ENCODE results near the gene SWAP70.
"Not testable (repeated sequence)": the region's sequence is repeated elsewhere in the genome, so short reads cannot be mapped to it uniquely, and the experiment has no call there.

SWAP70 gene

GRCh38 chr11:9663699-9664275 lies at the start of gene SWAP70:
TSS of gene SWAP70 (plus strand) at chr11:9664077. CDS start at chr11:9664180, 103 bp downstream.
- peak within 1 kb of the TSS; percentile 84 for H3K4me3 Mint-ChIP-seq
- peaks cover 27% of the 10 kb centered on the region for H3K4me1 Mint-ChIP-seq (ENCODE audit: low read depth)
- H3K27ac Mint-ChIP-seq = peak within 1 kb of the TSS; percentile 76
- H3K36me3 Mint-ChIP-seq (ENCODE audit: low read depth) = peaks cover 19% of the 10 kb centered on the region
- H3K9me3 Mint-ChIP-seq = peaks cover 11% of the 10 kb centered on the region
- H3K27me3 Mint-ChIP-seq = peaks cover 43% of the 10 kb centered on the region

- Mint-ChIP-seq H3K4me1 (ENCODE audit: low read depth) (peaks cover 57% of the 10 kb centered on the region), H3K36me3 (ENCODE audit: low read depth) (no peaks in the 10 kb centered on the region), H3K27me3 (no peaks in the 10 kb centered on the region), H3K9me3 (no peaks in the 10 kb centered on the region), H3K4me3 (peak overlapping the region; percentile 80), H3K27ac (peak overlapping the region; percentile 84)
Measured at GRCh38 chr11:9615031-9615451, 48.8 kb upstream of the SWAP70 start.

- Mint-ChIP-seq H3K4me1 (ENCODE audit: low read depth) (peaks cover 51% of the 10 kb centered on the region), H3K36me3 (ENCODE audit: low read depth) (no peaks in the 10 kb centered on the region), H3K27ac (peak overlapping the region; percentile 76), H3K27me3 (no peaks in the 10 kb centered on the region), H3K4me3 (no peak overlapping the region), H3K9me3 (no peaks in the 10 kb centered on the region)
Measured at GRCh38 chr11:9616042-9616675, 47.7 kb upstream of the SWAP70 start.

GRCh38 chr11:9616858-9617257 lies 47.0 kb upstream of the SWAP70 start:
- Mint-ChIP-seq H3K27ac (peak overlapping the region; percentile 0), H3K4me3 (no peak overlapping the region), H3K9me3 (no peaks in the 10 kb centered on the region), H3K4me1 (ENCODE audit: low read depth) (peaks cover 49% of the 10 kb centered on the region), H3K27me3 (no peaks in the 10 kb centered on the region), H3K36me3 (ENCODE audit: low read depth) (no peaks in the 10 kb centered on the region)

- H3K36me3 Mint-ChIP-seq (ENCODE audit: low read depth) = no peaks in the 10 kb centered on the region
- no peaks in the 10 kb centered on the region for H3K27me3 Mint-ChIP-seq
- no peaks in the 10 kb centered on the region for H3K9me3 Mint-ChIP-seq
- peaks cover 40% of the 10 kb centered on the region for H3K4me1 Mint-ChIP-seq (ENCODE audit: low read depth)
- H3K4me3 Mint-ChIP-seq = no peak overlapping the region
- H3K27ac Mint-ChIP-seq = no peak overlapping the region
Measured at GRCh38 chr11:9617940-9618339, 45.9 kb upstream of the SWAP70 start.

- Mint-ChIP-seq H3K27me3 (no peaks in the 10 kb centered on the region), H3K4me1 (ENCODE audit: low read depth) (peaks cover 30% of the 10 kb centered on the region)
Measured at GRCh38 chr11:9619004-9619403, 44.9 kb upstream of the SWAP70 start.

GRCh38 chr11:9619971-9620370 lies 43.9 kb upstream of the SWAP70 start:
- Mint-ChIP-seq H3K27ac (no peak overlapping the region), H3K27me3 (no peaks in the 10 kb centered on the region), H3K36me3 (ENCODE audit: low read depth) (no peaks in the 10 kb centered on the region), H3K4me1 (ENCODE audit: low read depth) (peaks cover 21% of the 10 kb centered on the region), H3K9me3 (no peaks in the 10 kb centered on the region), H3K4me3 (no peak overlapping the region)

More at GRCh38 chr11:9619004-9619403, 44.9 kb upstream of the SWAP70 start:
- H3K36me3 Mint-ChIP-seq (ENCODE audit: low read depth) = no peaks in the 10 kb centered on the region
- no peak overlapping the region for H3K4me3 Mint-ChIP-seq
- no peaks in the 10 kb centered on the region for H3K9me3 Mint-ChIP-seq
- peak overlapping the region; percentile 4 for H3K27ac Mint-ChIP-seq

GRCh38 chr11:9622353-9622752 lies 41.5 kb upstream of the SWAP70 start:
- H3K27me3 Mint-ChIP-seq; H3K27ac Mint-ChIP-seq; H3K4me1 Mint-ChIP-seq (ENCODE audit: low read depth); H3K4me3 Mint-ChIP-seq; H3K36me3 Mint-ChIP-seq (ENCODE audit: low read depth); H3K9me3 Mint-ChIP-seq: not testable (repeated sequence)

- H3K27ac Mint-ChIP-seq; H3K36me3 Mint-ChIP-seq (ENCODE audit: low read depth); H3K9me3 Mint-ChIP-seq; H3K4me3 Mint-ChIP-seq; H3K27me3 Mint-ChIP-seq; H3K4me1 Mint-ChIP-seq (ENCODE audit: low read depth): not testable (repeated sequence)
Measured at GRCh38 chr11:9623053-9623452, 40.8 kb upstream of the SWAP70 start.

GRCh38 chr11:9624448-9624847 lies 39.4 kb upstream of the SWAP70 start:
- H3K4me1 Mint-ChIP-seq (ENCODE audit: low read depth) = no peaks in the 10 kb centered on the region
- H3K27ac Mint-ChIP-seq = no peak overlapping the region
- H3K27me3 Mint-ChIP-seq = peaks cover 3% of the 10 kb centered on the region
- no peak overlapping the region for H3K4me3 Mint-ChIP-seq
- H3K9me3 Mint-ChIP-seq = no peaks in the 10 kb centered on the region
- no peaks in the 10 kb centered on the region for H3K36me3 Mint-ChIP-seq (ENCODE audit: low read depth)

- Mint-ChIP-seq H3K27me3 (peaks cover 3% of the 10 kb centered on the region), H3K4me1 (ENCODE audit: low read depth) (no peaks in the 10 kb centered on the region), H3K9me3 (no peaks in the 10 kb centered on the region), H3K4me3 (no peak overlapping the region), H3K36me3 (ENCODE audit: low read depth) (no peaks in the 10 kb centered on the region), H3K27ac (no peak overlapping the region)
Measured at GRCh38 chr11:9625162-9625561, 38.7 kb upstream of the SWAP70 start.

GRCh38 chr11:9625728-9626127 lies 38.1 kb upstream of the SWAP70 start:
- no peak overlapping the region for H3K27ac Mint-ChIP-seq
- H3K4me1 Mint-ChIP-seq (ENCODE audit: low read depth) = no peaks in the 10 kb centered on the region
- H3K27me3 Mint-ChIP-seq = peaks cover 3% of the 10 kb centered on the region
- H3K36me3 Mint-ChIP-seq (ENCODE audit: low read depth) = no peaks in the 10 kb centered on the region
- H3K4me3 Mint-ChIP-seq = no peak overlapping the region
- no peaks in the 10 kb centered on the region for H3K9me3 Mint-ChIP-seq

- no peaks in the 10 kb centered on the region for H3K36me3 Mint-ChIP-seq (ENCODE audit: low read depth)
- H3K9me3 Mint-ChIP-seq = no peaks in the 10 kb centered on the region
- H3K4me3 Mint-ChIP-seq = no peak overlapping the region
- H3K4me1 Mint-ChIP-seq (ENCODE audit: low read depth) = no peaks in the 10 kb centered on the region
- H3K27me3 Mint-ChIP-seq = peaks cover 3% of the 10 kb centered on the region
- H3K27ac Mint-ChIP-seq = no peak overlapping the region
Measured at GRCh38 chr11:9626496-9627394, 37.1 kb upstream of the SWAP70 start.

- Mint-ChIP-seq H3K27me3 (peaks cover 3% of the 10 kb centered on the region), H3K27ac (no peak overlapping the region), H3K4me1 (ENCODE audit: low read depth) (no peaks in the 10 kb centered on the region), H3K9me3 (peaks cover 7% of the 10 kb centered on the region), H3K4me3 (no peak overlapping the region), H3K36me3 (ENCODE audit: low read depth) (no peaks in the 10 kb centered on the region)
Measured at GRCh38 chr11:9629064-9629463, 34.8 kb upstream of the SWAP70 start.

GRCh38 chr11:9633679-9634078 lies 30.2 kb upstream of the SWAP70 start:
- Mint-ChIP-seq H3K27ac (no peak overlapping the region), H3K36me3 (ENCODE audit: low read depth) (no peaks in the 10 kb centered on the region), H3K27me3 (no peaks in the 10 kb centered on the region), H3K4me3 (no peak overlapping the region), H3K4me1 (ENCODE audit: low read depth) (no peaks in the 10 kb centered on the region), H3K9me3 (peaks cover 7% of the 10 kb centered on the region)

Measured in stimulated activated naive CD8-positive, alpha-beta T cell treated with anti-CD3 and anti-CD28 coated beads, Interleukin-15, Interleukin-2, amounts not matched to agents 100 ng/mL and 50 ng/mL, for 24 hours (primary cell).